ENCODE results near the gene SNAPIN. TPM values are rescaled to one million over a fixed set of nuclear protein-coding genes. Genes with fewer than 3 reads are reported as not detected.

The SNAPIN gene
- 74.5 TPM for polyA plus RNA-seq

DNA sequence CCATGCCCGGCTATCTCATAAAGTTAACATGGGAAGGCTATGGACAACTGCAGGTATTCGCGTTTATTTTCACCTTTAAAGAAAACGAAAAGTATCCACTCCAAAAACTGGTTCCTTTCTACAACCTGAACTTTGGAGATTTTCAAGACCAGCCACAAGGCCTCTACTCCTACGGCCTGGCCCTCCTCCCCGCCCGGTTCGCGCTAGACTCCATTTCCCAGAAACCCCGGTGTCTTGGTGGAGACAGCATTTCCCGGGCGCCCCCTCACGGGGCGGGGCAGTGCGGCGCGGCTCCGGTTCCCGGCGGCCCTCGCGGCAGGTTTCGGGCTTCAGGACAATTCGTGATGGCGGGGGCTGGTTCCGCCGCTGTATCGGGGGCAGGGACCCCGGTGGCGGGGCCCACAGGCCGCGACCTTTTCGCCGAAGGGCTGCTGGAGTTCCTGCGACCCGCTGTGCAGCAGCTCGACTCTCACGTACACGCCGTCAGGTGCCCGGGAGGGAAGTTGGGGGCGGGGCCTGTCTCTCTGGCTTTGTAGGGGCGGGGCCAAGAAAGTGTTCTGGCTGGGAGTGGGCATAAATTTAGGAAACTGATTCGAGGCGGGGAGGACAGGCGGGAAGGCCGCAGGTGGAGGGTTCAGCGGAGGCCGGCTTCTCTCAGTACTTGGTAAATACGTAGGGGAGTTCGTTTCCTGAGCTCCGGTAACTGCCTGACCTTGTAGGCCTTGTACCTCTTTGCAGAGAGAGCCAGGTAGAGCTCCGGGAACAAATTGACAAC lies at the start of gene SNAPIN:
TSS of gene SNAPIN (plus strand) at position 304 of the 775 bp plus-strand sequence. CDS start at position 345, 41 bp downstream.
- no peaks in the 10 kb centered on the region for H3K9me3 Mint-ChIP-seq
- peaks cover 9 to 11% (median 11%) of the 10 kb centered on the region in 3 donors for H3K4me1 Mint-ChIP-seq
- peak within 1 kb of the TSS; percentile 92 to 97 (median 96) for H3K4me3 Mint-ChIP-seq
- H3K36me3 Mint-ChIP-seq, result peaks cover 4% of the 10 kb centered on the region
- H3K27me3 Mint-ChIP-seq, result no peaks in the 10 kb centered on the region
- H3K27ac Mint-ChIP-seq, result peak within 1 kb of the TSS; percentile 91 to 96 (median 91)

DNA sequence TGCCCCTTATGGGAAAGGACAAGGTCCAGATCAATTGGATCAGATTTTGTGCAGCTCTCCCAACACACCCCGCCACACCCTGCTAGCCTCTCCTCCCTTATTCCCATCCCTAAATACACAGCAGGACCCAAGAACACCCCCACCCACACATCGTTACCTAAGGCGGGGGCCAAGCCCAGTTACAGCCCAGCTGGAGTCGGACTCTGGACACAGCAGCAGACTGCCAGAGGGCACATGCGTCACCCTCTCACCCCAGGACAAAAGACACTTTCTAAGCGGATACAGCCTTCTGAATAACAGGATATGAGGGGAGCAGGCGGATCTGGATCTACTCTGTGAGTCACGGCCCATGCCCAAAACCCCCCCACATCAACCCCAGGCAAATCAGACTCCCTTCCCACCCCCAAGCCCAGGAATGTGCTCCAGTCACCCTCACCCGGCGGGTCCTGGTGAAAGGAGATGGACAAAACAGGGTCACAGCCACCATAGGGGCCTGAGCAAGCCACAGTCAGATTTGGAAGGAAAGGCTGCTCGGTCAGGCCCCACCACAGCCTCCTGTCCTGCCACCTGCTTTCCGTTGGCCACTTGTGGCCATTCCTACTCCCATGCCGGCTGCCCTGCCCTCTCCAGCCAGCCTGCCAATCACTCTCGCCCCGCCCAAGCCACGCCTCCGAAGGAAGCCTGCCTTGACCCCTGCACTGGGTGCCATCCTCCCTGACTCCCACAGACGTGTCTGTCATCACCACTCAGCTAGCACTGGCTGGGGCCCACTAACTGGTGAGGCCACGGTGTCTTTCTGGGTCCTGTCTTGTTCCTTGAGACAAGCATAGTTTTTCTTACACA lies 49.5 kb upstream of the SNAPIN start:
- peak overlapping the region in 1 of 3 donors; percentile 91 for H3K27ac Mint-ChIP-seq
- peaks cover 2% of the 10 kb centered on the region for H3K36me3 Mint-ChIP-seq
- peaks cover 2% of the 10 kb centered on the region for H3K27me3 Mint-ChIP-seq
- peaks cover 2 to 15% (median 5%) of the 10 kb centered on the region in 3 donors for H3K4me1 Mint-ChIP-seq
- no peak overlapping the region for H3K4me3 Mint-ChIP-seq
- no peaks in the 10 kb centered on the region for H3K9me3 Mint-ChIP-seq

DNA sequence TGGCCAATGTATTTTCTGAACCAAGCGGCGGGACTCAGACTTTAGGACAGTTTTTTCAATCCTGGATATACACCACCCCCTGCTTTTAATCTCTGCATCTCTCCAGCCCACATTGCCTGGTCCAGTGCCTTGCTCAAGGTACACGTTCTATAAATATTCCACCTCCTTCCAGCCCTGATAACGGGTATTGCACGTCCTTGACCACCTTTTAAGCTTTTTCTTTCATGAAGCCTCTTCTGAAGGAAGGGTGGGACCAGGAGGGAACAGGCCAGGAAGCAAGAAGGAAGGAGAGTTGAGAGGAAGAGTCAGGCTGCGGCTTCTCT lies 49.0 kb upstream of the SNAPIN start:
- H3K36me3 Mint-ChIP-seq, result peaks cover 2% of the 10 kb centered on the region
- H3K27me3 Mint-ChIP-seq, result peaks cover 2% of the 10 kb centered on the region
- H3K4me3 Mint-ChIP-seq, result no peak overlapping the region

GRCh38 chr1:153610334-153610733 lies 48.2 kb upstream of the SNAPIN start:
- Mint-ChIP-seq H3K9me3 (no peaks in the 10 kb centered on the region), H3K36me3 (peaks cover 2% of the 10 kb centered on the region), H3K27ac (no peak overlapping the region)

More for the DNA sequence above, 49.0 kb upstream of the SNAPIN start:
- Mint-ChIP-seq H3K27ac (peak overlapping the region in 1 of 3 donors; percentile 91), H3K4me1 (peaks cover 2 to 9% (median 3%) of the 10 kb centered on the region in 3 donors), H3K9me3 (no peaks in the 10 kb centered on the region)

DNA sequence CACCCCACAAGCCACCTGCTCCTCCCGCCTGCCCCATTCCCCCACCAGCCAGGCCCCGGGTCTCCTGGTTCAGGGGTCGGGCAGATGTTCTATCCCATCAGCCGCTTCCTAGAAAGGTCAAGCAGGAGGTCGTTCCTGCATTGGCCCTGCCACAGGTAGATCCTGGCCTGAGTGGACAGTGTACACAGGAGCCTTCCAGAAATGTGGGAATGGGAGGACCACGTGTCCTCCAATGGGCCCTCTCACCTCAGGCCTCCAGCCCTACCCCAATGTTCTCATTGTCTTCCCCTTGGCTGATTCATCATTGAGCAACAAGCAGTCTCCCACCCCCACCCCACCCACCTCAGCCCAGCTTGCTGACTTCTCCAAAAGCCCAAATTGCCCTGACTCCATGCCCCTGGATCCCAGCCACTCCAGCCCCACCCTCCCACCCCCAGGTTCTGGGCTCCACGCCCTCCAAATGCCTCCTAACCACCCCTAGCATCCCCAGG lies 47.6 kb upstream of the SNAPIN start:
- no peak overlapping the region for H3K27ac Mint-ChIP-seq
- H3K36me3 Mint-ChIP-seq, result peaks cover 2% of the 10 kb centered on the region
- no peak overlapping the region for H3K4me3 Mint-ChIP-seq
- no peaks in the 10 kb centered on the region for H3K4me1 Mint-ChIP-seq
- H3K27me3 Mint-ChIP-seq, result peaks cover 2% of the 10 kb centered on the region
- H3K9me3 Mint-ChIP-seq, result no peaks in the 10 kb centered on the region

More at GRCh38 chr1:153610334-153610733, 48.2 kb upstream of the SNAPIN start:
- Mint-ChIP-seq H3K4me3 (no peak overlapping the region), H3K27me3 (peaks cover 2% of the 10 kb centered on the region), H3K4me1 (peaks cover 0 to under 1% (median under 1%) of the 10 kb centered on the region in 3 donors)

DNA sequence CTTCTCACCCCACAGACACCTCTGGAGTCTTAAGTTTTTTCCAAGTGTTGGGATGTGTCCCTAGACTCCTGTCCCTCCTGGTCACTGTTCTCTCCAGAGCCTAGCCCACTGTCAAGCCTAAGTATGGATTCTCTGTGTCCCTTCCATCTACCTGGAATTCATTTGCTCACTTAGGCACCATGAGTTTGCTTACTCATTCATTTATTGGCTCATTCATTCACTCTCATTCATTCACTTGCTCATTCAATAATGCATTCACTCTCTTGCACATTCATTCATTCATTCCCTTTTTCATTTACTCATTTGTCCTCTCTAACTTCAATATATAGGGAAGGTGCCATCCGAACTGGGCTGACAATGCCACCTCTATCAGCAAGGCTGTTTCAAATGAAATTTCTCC lies 47.1 kb upstream of the SNAPIN start:
- H3K4me1 Mint-ChIP-seq, result no peaks in the 10 kb centered on the region
- H3K27ac Mint-ChIP-seq, result peak overlapping the region in 1 of 3 donors; percentile 78
- no peak overlapping the region for H3K4me3 Mint-ChIP-seq
- H3K9me3 Mint-ChIP-seq, result no peaks in the 10 kb centered on the region
- H3K36me3 Mint-ChIP-seq, result peaks cover 2% of the 10 kb centered on the region
- H3K27me3 Mint-ChIP-seq, result peaks cover 2% of the 10 kb centered on the region

DNA sequence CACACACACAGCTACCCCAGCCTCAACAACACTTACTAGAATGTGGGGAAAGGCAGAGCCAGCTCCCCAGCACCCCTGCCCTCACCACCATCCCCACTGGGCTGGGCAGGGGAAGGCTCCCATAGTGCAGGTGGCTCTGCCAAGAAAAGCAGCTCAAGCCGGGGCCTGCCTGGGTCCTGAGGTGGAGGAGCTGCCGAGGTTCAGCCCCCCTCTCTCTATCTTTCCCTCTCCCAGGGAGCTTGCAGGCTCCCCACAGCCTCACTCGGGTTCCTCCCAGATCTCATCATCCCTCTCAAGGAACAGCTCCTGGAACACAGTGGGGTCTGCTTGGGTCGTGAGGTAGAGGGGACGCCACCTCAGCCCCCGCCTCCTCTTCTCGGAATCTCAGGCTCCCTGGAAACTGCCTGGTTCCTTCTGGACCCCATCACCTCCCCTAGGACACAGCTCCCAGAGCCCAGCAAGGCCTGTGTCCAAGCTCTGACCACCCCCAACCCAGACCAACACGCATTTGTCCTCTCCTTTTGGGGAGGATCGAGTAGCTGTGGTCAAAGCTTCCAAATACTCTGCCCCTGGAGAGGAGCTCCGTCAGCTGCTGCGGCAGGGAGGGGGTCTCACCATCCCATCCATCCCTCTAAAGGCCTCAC lies 46.3 kb upstream of the SNAPIN start:
- H3K4me3 Mint-ChIP-seq, result no peak overlapping the region
- H3K36me3 Mint-ChIP-seq, result peaks cover 2% of the 10 kb centered on the region
- H3K9me3 Mint-ChIP-seq, result no peaks in the 10 kb centered on the region
- H3K27me3 Mint-ChIP-seq, result peaks cover 2% of the 10 kb centered on the region
- H3K4me1 Mint-ChIP-seq, result no peaks in the 10 kb centered on the region
- H3K27ac Mint-ChIP-seq, result no peak overlapping the region

DNA sequence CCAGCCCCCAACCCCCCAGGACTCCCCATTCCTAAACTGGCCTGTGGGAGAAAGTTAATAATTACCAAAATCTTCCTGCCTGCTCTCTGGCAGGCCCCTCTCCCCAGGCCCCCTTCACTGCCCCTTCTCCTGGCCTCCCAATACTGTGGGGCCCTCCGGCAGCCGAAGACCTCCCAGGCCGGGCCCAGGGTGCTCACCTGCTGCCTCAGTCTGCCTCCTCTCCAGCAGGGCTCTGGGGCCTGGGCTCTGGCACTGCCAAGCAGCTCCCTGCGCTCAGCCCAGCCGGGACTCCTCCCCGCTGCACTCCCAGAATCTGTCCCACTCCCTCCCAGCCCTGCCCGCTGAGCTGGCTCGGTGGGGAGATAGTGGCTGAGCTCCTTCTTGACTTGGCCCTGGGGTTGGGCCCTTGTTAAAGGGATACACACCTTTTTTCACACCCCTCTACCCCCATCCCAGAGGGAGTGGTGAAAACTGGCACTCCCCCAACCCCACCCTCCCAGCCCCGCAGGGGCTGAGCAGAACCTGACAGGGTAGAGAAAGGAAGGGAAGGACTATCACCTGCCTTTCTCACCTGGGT lies 45.7 kb upstream of the SNAPIN start, which contains the start of gene S100A16:
TSS of gene S100A16 (minus strand) at position 383 of the 577 bp plus-strand sequence. CDS start 4,986 bp downstream, outside the sequence.
- peaks cover 0 to under 1% (median 0%) of the 10 kb centered on the region in 3 donors for H3K9me3 Mint-ChIP-seq
- peaks cover 2% of the 10 kb centered on the region for H3K36me3 Mint-ChIP-seq
- no peak within 1 kb of the TSS for H3K4me3 Mint-ChIP-seq
- H3K27ac Mint-ChIP-seq, result no peak within 1 kb of the TSS
- peaks cover 2% of the 10 kb centered on the region for H3K27me3 Mint-ChIP-seq
- peaks cover 0 to 5% (median 4%) of the 10 kb centered on the region in 3 donors for H3K4me1 Mint-ChIP-seq

DNA sequence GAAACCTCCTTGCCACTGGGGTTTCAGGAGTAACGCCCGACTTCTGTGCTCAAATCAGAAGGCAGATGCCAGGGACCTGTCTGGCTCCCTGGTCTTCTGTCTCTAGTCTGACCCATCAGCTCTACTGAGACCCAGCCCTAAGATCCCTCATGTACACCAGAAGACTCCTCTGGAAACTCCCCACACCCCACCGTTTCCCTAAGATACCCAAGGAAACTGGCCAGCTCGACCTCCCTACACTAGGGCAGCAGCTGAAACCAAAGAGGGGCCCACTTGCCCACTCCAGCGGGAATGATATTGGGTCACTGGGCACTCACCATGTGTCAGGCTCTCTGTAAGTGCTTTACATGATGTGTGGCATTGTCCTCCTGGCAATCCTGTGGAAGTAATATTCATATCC lies 45.1 kb upstream of the SNAPIN start:
- peaks cover 0 to 2% (median 0%) of the 10 kb centered on the region in 3 donors for H3K9me3 Mint-ChIP-seq
- H3K4me3 Mint-ChIP-seq, result no peak overlapping the region
- no peak overlapping the region for H3K27ac Mint-ChIP-seq
- peaks cover 2% of the 10 kb centered on the region for H3K27me3 Mint-ChIP-seq
- H3K4me1 Mint-ChIP-seq, result peaks cover 0 to 6% (median 4%) of the 10 kb centered on the region in 3 donors
- peaks cover 2% of the 10 kb centered on the region for H3K36me3 Mint-ChIP-seq

DNA sequence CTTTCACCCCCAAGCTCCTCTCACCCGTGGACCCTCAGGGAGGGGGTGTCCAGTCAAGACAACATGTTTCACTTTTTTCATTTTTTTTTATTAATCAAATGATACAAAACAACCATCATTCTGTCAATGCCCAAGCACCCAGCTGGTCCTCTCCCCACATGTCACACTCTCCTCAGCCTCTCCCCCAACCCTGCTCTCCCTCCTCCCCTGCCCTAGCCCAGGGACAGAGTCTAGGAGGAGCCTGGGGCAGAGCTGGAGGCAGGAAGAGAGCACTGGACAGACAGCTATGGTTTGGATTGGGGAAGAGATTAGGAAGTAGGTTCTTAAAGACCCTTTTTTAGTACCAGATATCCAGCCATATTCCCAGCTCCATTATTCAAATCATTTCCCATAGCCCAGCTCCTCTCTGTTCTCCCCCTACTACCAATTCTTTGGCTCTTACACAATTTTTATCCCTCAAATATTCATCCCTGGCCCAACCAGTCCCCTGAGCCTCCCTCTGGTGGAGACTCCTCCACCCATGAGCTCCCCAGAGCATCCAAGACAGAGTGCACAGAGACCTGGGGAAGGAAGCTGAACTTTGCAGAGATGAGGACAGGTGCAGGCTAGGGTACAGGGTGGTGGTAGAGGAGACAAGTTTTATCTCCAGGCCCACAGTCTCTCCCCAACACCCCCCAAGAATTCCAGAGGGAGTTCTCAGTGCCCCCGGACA lies 44.2 kb upstream of the SNAPIN start:
- no peak overlapping the region for H3K4me3 Mint-ChIP-seq
- peaks cover 0 to 2% (median 0%) of the 10 kb centered on the region in 3 donors for H3K9me3 Mint-ChIP-seq
- H3K27ac Mint-ChIP-seq, result no peak overlapping the region
- H3K4me1 Mint-ChIP-seq, result peaks cover 0 to 6% (median 4%) of the 10 kb centered on the region in 3 donors
- H3K36me3 Mint-ChIP-seq, result no peaks in the 10 kb centered on the region
- peaks cover 2% of the 10 kb centered on the region for H3K27me3 Mint-ChIP-seq

GRCh38 chr1:153614906-153615305 lies 43.6 kb upstream of the SNAPIN start:
- H3K27me3 Mint-ChIP-seq, result peaks cover 2% of the 10 kb centered on the region
- peaks cover 0 to 6% (median 4%) of the 10 kb centered on the region in 3 donors for H3K4me1 Mint-ChIP-seq
- no peak overlapping the region for H3K4me3 Mint-ChIP-seq
- H3K27ac Mint-ChIP-seq, result no peak overlapping the region
- peaks cover 1% of the 10 kb centered on the region for H3K36me3 Mint-ChIP-seq
- H3K9me3 Mint-ChIP-seq, result peaks cover 0 to 2% (median 0%) of the 10 kb centered on the region in 3 donors

DNA sequence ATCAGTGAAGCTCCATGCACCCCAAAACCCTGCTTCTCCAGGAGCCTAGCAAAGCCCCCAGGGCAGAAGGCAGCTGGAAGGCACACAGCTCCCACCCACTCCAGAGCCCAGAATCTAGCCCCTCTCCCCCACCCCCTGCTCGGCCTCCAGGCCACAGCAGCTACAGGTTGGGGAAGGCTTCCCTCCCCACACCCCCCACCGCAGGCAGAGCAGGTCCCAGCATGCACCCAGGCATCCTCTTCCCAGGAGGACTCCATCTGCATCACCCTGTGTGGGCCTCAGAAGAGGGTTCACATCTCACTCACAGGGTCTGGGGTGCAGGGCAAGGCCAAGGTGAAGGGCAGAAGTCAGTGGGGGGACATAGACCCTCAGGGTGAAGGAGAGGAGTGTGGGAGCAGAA lies 43.1 kb upstream of the SNAPIN start:
- no peak overlapping the region for H3K4me3 Mint-ChIP-seq
- H3K27ac Mint-ChIP-seq, result no peak overlapping the region
- peaks cover 0 to 2% (median 0%) of the 10 kb centered on the region in 3 donors for H3K9me3 Mint-ChIP-seq
- H3K27me3 Mint-ChIP-seq, result peaks cover 2% of the 10 kb centered on the region
- H3K4me1 Mint-ChIP-seq, result peaks cover 0 to 6% (median 4%) of the 10 kb centered on the region in 3 donors
- H3K36me3 Mint-ChIP-seq, result peaks cover 1% of the 10 kb centered on the region

GRCh38 chr1:153616144-153616916 lies 42.2 kb upstream of the SNAPIN start, which contains the start of gene S100A14:
Gene S100A14, minus strand, starts transcription at chr1:153616325. Its CDS starts 467 bp downstream, at chr1:153615858.
- peaks cover 0 to 6% (median 4%) of the 10 kb centered on the region in 3 donors for H3K4me1 Mint-ChIP-seq
- peaks cover 0 to 2% (median 0%) of the 10 kb centered on the region in 3 donors for H3K9me3 Mint-ChIP-seq
- H3K36me3 Mint-ChIP-seq, result peaks cover 1% of the 10 kb centered on the region
- peaks cover 2% of the 10 kb centered on the region for H3K27me3 Mint-ChIP-seq
- H3K4me3 Mint-ChIP-seq, result no peak within 1 kb of the TSS
- peak within 1 kb of the TSS in 1 of 3 donors; percentile 67 for H3K27ac Mint-ChIP-seq

Measured in IgD-negative memory B cell (primary cell).